HG03378 (cell line): ENCODE measurements around the gene PNMA8C.

ENCODE experiments used
- ATAC-seq: cut with Tn5 transposase; IDR thresholded peaks from one replicate; pipeline ENCODE4 v1.9.1; 2021; ENCODE audit warnings: mild to moderate bottlenecking, moderate library complexity; ENCODE audit not compliant: unreplicated experiment

PNMA8C gene

DNA sequence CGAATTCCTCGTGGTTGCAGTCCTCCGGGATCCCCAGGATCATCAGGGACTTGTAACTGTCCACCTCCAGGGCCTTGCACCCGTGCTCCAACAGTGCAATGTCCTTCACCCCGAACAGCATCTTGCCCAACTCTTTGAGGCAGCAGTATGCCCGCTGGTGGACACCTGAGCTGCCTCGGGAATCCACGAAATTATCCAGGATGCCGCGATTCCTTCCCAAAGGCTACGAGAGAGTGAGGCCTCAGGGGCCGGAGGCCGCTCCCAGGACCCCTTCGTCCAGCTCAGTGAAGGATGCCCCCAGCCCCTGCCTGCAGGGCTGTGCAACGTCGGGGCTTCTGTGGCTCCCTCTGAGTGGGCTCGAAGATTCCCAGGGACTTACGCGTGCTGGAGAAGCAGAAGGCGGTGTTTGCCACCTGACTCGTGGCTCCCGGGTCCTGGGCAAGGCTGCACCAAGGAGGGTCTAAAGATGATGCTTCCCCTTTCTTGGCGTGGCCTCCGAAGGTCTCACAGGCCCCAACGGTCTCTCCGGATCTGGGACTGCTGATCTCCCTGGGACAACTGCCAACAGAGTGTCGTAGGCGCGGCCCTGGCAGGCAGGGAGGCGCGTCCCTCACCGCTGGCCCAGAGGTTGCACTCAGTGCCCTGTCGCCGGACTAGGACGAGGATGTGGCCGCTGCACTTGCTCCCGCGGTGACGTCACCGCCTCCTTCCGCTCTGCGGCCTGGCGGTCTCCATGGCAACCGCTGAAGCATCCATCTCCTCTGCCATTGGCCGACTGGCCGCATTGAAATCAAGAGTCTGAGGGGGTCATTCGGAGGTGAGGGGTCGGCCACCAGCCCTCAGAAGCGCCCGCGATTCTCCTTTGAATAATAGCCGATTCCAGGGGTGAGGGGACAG is at the start of gene PNMA8C:
TSS of gene PNMA8C (minus strand) at position 698 of the 897 bp plus-strand sequence. CDS start at position 121, 577 bp downstream.
- no peak for ATAC-seq

- no peak for ATAC-seq
Observed at GRCh38 chr19:46475986-46476385, 47.2 kb upstream of the PNMA8C start.

- ATAC-seq = no peak
Observed at GRCh38 chr19:46474211-46474610, 45.5 kb upstream of the PNMA8C start.

GRCh38 chr19:46472592-46472991 is 43.9 kb upstream of the PNMA8C start:
- no peak for ATAC-seq

- no peak for ATAC-seq
Observed at GRCh38 chr19:46471811-46472543, 43.2 kb upstream of the PNMA8C start.

DNA sequence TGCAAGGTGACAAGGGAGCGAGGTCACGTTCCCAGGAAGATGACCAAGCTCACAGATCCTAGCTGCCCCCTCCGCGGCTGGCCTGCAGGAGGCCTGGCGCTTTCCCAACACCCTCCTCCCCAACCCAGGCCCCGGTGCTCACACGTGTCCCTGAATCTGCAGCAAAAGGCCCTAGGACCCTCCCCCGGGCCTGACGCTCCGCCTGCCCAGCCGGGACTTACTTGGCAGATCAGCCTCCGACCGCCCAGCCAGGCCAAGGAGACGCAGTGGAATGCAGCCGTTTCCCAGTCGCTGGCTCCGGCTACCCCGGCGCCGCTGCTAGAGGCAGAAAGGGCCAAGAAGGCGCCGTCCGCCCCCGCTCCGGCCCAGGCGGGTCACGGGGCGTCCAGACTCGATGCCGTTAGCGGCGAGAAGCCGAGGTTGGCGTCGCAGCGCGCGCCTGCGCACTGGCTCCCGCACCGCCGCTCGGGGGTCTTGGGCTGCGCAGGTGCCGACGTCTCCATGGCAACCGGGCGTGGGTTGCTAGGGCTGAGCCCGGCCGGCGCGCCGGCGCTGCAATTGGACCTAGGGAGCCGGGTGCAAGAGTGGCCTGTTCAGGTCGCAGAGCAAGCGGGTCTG is 42.5 kb upstream of the PNMA8C start, which contains the start of gene PNMA8A:
TSS of gene PNMA8A (minus strand) at position 448 of the 618 bp plus-strand sequence. CDS start 528 bp downstream, outside the sequence.
- ATAC-seq = no peak

- ATAC-seq = no peak
Observed at GRCh38 chr19:46470376-46470775, 41.6 kb upstream of the PNMA8C start.

GRCh38 chr19:46469541-46470185 is 40.9 kb upstream of the PNMA8C start:
- no peak for ATAC-seq

GRCh38 chr19:46466536-46467196 is 37.9 kb upstream of the PNMA8C start:
- no peak for ATAC-seq

DNA sequence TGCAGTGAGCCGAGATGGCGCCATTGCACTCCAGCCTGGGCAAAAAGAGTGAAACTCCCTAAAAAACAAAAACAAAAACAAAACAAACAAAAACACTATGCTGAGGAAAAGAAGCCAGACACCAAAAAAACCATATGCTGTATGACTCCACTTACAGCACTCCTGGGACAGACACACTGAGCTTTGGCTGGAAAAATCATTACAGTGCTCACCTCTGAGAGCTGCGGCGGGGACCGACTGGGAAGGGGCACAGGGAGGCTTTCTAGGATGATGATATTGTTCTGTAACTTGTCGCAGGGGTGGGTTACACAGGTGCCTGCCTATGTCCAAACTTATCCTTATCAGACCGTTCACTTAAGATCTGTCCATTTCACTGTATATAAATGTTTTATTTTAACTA is 34.8 kb upstream of the PNMA8C start:
- no peak for ATAC-seq

DNA sequence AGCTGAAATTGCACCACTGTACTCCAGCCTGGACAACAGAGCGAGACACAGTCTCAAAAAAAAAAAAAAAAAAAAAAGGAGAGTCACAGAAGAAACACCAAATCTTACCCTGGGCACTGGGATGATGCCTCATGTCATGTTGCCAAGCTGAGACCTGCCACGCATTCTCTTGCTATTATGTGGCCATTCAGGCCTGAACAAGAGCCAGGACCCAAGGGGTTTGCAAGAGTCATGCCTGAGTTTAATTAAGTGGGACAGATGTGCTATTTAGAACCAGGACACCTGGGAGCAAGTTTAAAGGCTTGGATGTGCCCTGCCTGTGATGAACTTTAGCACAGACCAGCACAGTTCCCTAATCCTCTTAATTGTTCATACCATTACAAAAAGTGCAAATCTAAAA is 32.8 kb upstream of the PNMA8C start:
- no peak for ATAC-seq

- ATAC-seq = no peak
Observed at GRCh38 chr19:46460981-46461380, 32.2 kb upstream of the PNMA8C start.

- ATAC-seq = no peak
Observed at GRCh38 chr19:46460055-46460454, 31.3 kb upstream of the PNMA8C start.

DNA sequence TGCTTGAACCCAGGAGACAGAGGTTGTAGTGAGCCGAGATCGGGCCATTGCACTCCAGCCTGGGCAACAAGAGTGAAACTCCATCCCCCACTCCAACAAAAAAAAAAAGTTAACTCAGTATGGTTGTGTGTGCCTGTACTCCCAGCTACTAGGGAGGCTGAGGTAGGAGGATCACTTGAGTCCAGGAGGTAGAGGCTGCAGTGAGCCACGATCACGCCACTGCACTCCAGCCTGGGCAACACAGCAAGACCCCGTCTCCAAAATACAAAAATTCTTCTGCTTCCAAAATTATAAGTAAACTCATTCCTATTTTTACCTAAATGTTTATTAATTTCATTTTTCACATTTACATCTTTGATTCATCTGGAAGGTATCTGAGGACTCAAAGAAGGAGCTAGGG is 28.2 kb upstream of the PNMA8C start:
- no peak for ATAC-seq

GRCh38 chr19:46454244-46454643 is 25.5 kb upstream of the PNMA8C start:
- no peak for ATAC-seq

DNA sequence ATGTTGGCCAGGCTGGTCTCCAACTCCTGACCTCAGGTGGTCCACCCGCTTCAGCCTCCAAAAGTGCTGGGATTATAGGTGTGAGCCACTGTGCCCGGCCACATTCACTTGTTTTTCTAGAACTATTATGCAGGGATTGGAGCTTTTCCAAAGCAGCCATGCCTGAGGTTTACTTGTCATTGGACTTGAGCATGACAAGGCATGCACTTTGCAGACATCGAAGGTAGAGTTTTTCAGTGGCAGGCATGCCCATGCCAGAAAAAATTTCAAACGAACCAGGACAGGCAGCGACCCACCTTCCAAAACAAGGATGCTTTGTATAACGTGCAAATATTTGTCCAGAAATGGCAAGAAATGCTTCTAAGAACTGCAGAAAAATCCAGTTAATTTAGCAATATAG is 24.9 kb upstream of the PNMA8C start:
- ATAC-seq = no peak

DNA sequence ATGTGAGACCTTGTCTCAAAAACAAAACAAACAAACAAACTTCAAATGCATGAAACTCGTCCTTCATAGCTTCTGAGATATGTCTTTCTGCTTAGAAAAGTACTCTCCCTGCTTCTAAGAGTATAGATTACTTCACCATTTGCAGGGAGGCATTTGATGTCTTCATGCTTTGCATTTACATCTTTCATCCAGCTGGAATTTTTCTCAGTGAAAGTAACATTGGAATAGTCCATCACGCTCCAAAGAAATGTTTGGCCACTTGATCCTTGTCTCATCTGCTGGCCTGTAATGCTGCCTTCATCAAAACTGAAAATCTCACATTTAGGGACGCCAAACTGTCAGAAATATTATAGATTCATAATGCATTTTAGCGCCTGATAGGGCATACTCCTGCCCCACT is 23.4 kb upstream of the PNMA8C start:
- no peak for ATAC-seq

GRCh38 chr19:46451352-46451751 is 22.6 kb upstream of the PNMA8C start:
- no peak for ATAC-seq

DNA sequence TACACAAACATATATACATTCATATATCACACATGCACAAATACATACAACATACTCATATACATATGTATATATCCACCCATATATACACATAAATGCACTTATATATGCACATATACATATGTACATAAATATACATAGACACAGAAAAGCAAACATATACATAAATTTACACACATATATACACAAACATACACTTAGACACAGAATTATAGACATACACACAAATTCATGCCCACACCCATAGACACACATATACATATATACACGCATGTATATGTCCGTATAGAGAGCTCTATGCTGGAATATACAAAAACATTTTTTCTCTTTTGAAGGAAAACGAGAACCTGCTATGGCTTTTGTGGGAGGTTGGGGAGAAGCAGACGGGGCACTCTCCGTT is 22.0 kb upstream of the PNMA8C start:
- ATAC-seq = no peak

DNA sequence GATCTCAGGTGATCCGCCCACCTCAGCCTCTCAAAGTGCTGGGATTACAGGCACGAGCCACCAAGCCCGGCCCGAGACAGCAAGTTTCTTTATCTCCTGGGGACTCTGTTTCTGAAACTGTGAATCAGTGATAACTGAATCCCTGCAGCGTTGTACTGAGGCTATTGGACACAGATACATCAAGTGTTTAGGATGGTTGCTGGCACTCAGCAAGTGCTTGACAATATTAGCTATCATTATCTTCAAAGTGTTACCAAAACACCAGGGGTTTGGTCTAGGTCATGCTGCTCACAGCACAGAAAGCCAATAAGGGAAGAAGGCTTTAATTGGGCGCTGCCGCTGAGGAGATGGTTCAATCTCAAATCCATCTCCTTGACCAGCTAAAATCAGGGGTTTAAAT is 20.5 kb upstream of the PNMA8C start:
- no peak for ATAC-seq
